Measurements from ENCODE around the gene MIA2. TPM values are rescaled to one million over a fixed set of nuclear protein-coding genes. Genes with fewer than 3 reads are reported as not detected.

The MIA2 gene, protein sequence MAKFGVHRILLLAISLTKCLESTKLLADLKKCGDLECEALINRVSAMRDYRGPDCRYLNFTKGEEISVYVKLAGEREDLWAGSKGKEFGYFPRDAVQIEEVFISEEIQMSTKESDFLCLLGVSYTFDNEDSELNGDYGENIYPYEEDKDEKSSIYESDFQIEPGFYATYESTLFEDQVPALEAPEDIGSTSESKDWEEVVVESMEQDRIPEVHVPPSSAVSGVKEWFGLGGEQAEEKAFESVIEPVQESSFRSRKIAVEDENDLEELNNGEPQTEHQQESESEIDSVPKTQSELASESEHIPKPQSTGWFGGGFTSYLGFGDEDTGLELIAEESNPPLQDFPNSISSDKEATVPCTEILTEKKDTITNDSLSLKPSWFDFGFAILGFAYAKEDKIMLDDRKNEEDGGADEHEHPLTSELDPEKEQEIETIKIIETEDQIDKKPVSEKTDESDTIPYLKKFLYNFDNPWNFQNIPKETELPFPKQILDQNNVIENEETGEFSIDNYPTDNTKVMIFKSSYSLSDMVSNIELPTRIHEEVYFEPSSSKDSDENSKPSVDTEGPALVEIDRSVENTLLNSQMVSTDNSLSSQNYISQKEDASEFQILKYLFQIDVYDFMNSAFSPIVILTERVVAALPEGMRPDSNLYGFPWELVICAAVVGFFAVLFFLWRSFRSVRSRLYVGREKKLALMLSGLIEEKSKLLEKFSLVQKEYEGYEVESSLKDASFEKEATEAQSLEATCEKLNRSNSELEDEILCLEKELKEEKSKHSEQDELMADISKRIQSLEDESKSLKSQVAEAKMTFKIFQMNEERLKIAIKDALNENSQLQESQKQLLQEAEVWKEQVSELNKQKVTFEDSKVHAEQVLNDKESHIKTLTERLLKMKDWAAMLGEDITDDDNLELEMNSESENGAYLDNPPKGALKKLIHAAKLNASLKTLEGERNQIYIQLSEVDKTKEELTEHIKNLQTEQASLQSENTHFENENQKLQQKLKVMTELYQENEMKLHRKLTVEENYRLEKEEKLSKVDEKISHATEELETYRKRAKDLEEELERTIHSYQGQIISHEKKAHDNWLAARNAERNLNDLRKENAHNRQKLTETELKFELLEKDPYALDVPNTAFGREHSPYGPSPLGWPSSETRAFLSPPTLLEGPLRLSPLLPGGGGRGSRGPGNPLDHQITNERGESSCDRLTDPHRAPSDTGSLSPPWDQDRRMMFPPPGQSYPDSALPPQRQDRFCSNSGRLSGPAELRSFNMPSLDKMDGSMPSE (N-terminal part only)
- total RNA-seq (2014; rRNA removed; shearing (Covaris generic)) (8.5 and 10.9 TPM in 2 replicates), polyA plus RNA-seq (2016; fragmentation: Nextera tagmentation; extraction: Ambion mirVana) (8.6 and 9.5 TPM in 2 replicates)
- long read RNA-seq, partial matches to known transcripts: 0 of 8 reads
- long read RNA-seq, other reads (novel, unspliced or antisense): 8 of 8 reads

DNA sequence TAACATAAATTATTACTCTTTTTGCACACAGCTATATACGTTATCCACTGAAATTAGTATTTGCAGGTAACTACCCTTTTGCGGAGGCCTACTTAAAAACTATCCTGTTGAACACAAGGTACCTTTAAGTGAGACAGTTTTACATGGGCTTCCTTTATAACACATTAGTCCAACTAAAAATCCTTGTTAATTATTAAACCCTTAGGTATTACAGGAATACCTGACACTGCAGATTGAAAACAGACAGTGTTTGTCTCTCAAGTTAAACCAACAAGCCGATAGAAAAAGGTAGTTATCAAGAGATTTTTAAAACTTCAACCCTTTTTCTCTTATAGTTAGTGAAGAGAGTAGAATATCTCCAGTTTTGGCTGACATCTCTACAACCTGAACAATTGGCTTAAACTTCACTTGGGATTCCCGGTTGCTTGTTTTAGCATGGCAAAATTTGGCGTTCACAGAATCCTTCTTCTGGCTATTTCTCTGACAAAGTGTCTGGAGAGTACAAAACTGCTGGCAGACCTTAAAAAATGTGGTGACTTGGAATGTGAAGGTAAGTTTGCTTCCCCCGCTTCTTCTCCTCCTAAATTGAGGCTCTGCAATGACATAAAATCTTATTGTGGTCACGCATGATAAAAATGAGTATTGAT, at the start of gene MIA2:
TSS of gene MIA2 (plus strand) at position 236 of the 647 bp plus-strand sequence. CDS start at position 436, 200 bp downstream.
- Mint-ChIP-seq H3K27ac (no peak within 1 kb of the TSS), H3K4me1 (no peaks in the 10 kb centered on the region; the same call in 2 of the 3 replicates), H3K4me3 (no peak within 1 kb of the TSS), H3K36me3 (ENCODE audit: low read depth) (no peaks in the 10 kb centered on the region), H3K9me3 (no peaks in the 10 kb centered on the region), H3K27me3 (ENCODE audit: insufficient read depth, low read depth, poor library complexity) (no peaks in the 10 kb centered on the region)
- no peaks in the 10 kb centered on the region for H3K27me3 ChIP-seq (ENCODE audit: insufficient read depth)
- no peaks in the 10 kb centered on the region for H3F3A ChIP-seq (replicated peaks; ENCODE audit: low read depth)
- no peaks in the 10 kb centered on the region for H3K79me2 ChIP-seq (replicated peaks; ENCODE audit: insufficient read depth)
- no peaks in the 10 kb centered on the region for H3K9me2 ChIP-seq (ENCODE audit: insufficient read depth)
- no peak within 1 kb of the TSS for H3K27ac ChIP-seq (ENCODE audit: low read depth)
- no peak within 1 kb of the TSS for H2AFZ ChIP-seq
- H3K36me3 ChIP-seq (ENCODE audit: insufficient read depth): no peaks in the 10 kb centered on the region
- DNase-seq (ENCODE audit: low spot score): no peak
- H4K20me1 ChIP-seq (replicated peaks; ENCODE audit: insufficient read depth): no peaks in the 10 kb centered on the region
- no peak within 1 kb of the TSS for H3K4me2 ChIP-seq
- no peak for ATAC-seq
- H3K4me3 ChIP-seq: no peak within 1 kb of the TSS
- no peaks in the 10 kb centered on the region for H3K4me1 ChIP-seq (ENCODE audit: insufficient read depth)
- TF ChIP-seq POLR2AphosphoS5 (IDR thresholded peaks at IDR 0.05; ENCODE audit: low read depth): no peak
- no peak for TF ChIP-seq ZNF114 (CRISPR knock-in tag; IDR thresholded peaks at IDR 0.05)
- TF ChIP-seq EZH2phosphoT487 (IDR thresholded peaks at IDR 0.05; ENCODE audit: unreplicated experiment): no peak
- TF ChIP-seq, protein P1, sequence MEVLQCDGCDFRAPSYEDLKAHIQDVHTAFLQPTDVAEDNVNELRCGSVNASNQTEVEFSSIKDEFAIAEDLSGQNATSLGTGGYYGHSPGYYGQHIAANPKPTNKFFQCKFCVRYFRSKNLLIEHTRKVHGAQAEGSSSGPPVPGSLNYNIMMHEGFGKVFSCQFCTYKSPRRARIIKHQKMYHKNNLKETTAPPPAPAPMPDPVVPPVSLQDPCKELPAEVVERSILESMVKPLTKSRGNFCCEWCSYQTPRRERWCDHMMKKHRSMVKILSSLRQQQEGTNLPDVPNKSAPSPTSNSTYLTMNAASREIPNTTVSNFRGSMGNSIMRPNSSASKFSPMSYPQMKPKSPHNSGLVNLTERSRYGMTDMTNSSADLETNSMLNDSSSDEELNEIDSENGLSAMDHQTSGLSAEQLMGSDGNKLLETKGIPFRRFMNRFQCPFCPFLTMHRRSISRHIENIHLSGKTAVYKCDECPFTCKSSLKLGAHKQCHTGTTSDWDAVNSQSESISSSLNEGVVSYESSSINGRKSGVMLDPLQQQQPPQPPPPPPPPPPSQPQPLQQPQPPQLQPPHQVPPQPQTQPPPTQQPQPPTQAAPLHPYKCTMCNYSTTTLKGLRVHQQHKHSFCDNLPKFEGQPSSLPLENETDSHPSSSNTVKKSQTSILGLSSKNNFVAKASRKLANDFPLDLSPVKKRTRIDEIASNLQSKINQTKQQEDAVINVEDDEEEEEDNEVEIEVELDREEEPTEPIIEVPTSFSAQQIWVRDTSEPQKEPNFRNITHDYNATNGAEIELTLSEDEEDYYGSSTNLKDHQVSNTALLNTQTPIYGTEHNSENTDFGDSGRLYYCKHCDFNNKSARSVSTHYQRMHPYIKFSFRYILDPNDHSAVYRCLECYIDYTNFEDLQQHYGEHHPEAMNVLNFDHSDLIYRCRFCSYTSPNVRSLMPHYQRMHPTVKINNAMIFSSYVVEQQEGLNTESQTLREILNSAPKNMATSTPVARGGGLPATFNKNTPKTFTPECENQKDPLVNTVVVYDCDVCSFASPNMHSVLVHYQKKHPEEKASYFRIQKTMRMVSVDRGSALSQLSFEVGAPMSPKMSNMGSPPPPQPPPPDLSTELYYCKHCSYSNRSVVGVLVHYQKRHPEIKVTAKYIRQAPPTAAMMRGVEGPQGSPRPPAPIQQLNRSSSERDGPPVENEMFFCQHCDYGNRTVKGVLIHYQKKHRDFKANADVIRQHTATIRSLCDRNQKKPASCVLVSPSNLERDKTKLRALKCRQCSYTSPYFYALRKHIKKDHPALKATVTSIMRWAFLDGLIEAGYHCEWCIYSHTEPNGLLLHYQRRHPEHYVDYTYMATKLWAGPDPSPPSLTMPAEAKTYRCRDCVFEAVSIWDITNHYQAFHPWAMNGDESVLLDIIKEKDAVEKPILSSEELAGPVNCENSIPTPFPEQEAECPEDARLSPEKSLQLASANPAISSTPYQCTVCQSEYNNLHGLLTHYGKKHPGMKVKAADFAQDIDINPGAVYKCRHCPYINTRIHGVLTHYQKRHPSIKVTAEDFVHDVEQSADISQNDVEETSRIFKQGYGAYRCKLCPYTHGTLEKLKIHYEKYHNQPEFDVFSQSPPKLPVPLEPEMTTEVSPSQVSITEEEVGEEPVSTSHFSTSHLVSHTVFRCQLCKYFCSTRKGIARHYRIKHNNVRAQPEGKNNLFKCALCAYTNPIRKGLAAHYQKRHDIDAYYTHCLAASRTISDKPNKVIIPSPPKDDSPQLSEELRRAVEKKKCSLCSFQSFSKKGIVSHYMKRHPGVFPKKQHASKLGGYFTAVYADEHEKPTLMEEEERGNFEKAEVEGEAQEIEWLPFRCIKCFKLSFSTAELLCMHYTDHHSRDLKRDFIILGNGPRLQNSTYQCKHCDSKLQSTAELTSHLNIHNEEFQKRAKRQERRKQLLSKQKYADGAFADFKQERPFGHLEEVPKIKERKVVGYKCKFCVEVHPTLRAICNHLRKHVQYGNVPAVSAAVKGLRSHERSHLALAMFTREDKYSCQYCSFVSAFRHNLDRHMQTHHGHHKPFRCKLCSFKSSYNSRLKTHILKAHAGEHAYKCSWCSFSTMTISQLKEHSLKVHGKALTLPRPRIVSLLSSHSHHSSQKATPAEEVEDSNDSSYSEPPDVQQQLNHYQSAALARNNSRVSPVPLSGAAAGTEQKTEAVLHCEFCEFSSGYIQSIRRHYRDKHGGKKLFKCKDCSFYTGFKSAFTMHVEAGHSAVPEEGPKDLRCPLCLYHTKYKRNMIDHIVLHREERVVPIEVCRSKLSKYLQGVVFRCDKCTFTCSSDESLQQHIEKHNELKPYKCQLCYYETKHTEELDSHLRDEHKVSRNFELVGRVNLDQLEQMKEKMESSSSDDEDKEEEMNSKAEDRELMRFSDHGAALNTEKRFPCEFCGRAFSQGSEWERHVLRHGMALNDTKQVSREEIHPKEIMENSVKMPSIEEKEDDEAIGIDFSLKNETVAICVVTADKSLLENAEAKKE (CRISPR knock-in tag; IDR thresholded peaks at IDR 0.05): no peak
- TF ChIP-seq, protein P2, sequence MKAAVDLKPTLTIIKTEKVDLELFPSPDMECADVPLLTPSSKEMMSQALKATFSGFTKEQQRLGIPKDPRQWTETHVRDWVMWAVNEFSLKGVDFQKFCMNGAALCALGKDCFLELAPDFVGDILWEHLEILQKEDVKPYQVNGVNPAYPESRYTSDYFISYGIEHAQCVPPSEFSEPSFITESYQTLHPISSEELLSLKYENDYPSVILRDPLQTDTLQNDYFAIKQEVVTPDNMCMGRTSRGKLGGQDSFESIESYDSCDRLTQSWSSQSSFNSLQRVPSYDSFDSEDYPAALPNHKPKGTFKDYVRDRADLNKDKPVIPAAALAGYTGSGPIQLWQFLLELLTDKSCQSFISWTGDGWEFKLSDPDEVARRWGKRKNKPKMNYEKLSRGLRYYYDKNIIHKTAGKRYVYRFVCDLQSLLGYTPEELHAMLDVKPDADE (IDR thresholded peaks at IDR 0.05): no peak
- TF ChIP-seq EZH2 (IDR thresholded peaks at IDR 0.05; ENCODE audit: low read depth, unreplicated experiment): no peak
- TF ChIP-seq, protein P3, sequence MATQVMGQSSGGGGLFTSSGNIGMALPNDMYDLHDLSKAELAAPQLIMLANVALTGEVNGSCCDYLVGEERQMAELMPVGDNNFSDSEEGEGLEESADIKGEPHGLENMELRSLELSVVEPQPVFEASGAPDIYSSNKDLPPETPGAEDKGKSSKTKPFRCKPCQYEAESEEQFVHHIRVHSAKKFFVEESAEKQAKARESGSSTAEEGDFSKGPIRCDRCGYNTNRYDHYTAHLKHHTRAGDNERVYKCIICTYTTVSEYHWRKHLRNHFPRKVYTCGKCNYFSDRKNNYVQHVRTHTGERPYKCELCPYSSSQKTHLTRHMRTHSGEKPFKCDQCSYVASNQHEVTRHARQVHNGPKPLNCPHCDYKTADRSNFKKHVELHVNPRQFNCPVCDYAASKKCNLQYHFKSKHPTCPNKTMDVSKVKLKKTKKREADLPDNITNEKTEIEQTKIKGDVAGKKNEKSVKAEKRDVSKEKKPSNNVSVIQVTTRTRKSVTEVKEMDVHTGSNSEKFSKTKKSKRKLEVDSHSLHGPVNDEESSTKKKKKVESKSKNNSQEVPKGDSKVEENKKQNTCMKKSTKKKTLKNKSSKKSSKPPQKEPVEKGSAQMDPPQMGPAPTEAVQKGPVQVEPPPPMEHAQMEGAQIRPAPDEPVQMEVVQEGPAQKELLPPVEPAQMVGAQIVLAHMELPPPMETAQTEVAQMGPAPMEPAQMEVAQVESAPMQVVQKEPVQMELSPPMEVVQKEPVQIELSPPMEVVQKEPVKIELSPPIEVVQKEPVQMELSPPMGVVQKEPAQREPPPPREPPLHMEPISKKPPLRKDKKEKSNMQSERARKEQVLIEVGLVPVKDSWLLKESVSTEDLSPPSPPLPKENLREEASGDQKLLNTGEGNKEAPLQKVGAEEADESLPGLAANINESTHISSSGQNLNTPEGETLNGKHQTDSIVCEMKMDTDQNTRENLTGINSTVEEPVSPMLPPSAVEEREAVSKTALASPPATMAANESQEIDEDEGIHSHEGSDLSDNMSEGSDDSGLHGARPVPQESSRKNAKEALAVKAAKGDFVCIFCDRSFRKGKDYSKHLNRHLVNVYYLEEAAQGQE (IDR thresholded peaks at IDR 0.05; ENCODE audit: unreplicated experiment): no peak
- no peak for TF ChIP-seq NANOG (IDR thresholded peaks at IDR 0.05; ENCODE audit: borderline replicate concordance)
- TF ChIP-seq STAT1 (IDR thresholded peaks at IDR 0.05; ENCODE audit: unreplicated experiment): no peak
- no peak for TF ChIP-seq JUNB (IDR thresholded peaks at IDR 0.05; ENCODE audit: unreplicated experiment)
